ENCODE measurements around the gene KNDC1. TPM values are rescaled to one million over a fixed set of nuclear protein-coding genes. Genes with fewer than 3 reads are reported as not detected.

The KNDC1 gene
- total and polyA plus RNA-seq, 8 donors, result 0.05 to 1.7 (median 0.58) TPM; not detected in 1

DNA sequence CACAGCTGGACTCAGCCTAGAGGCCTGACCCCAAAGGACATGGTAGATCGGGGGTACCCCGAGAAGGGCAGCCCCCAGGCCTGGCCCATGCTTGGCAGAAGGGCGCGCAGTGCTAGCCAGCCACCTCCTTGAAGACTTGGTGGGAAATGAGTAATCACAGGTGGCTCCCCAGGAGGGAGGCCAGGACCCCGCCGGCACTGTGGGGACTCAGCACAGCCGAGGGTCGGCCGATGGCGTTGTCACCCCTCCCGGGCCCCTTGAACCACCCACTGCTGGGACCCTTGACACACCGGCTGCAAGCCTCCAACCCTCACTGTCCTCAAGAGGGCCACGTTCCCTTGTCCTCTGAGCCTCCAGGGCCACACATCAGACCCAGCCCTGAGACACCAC is 44.6 kb upstream of the KNDC1 start:
- Histone ChIP-seq H3K36me3 (no peaks in the 10 kb centered on the region), H3K4me3 (no peak overlapping the region), H3K27me3 (peaks cover 0 to 33% (median 3%) of the 10 kb centered on the region in 3 donors), H3K9me3 (peaks cover 0 to 18% (median 11%) of the 10 kb centered on the region in 4 donors), H3K4me1 (peaks cover 0 to 3% (median 3%) of the 10 kb centered on the region in 4 donors), H3K27ac (no peak overlapping the region)
- intact Hi-C loops (cut with DNase I; ENCODE audit: low total_unique reads), result no loop called here
- no peak for DNase-seq
- WGBS, 5 donors, result 69 to 81% (median 74%) methylated on average over 10 to 13 of the region's 13 CpGs
- TF ChIP-seq, protein P1, sequence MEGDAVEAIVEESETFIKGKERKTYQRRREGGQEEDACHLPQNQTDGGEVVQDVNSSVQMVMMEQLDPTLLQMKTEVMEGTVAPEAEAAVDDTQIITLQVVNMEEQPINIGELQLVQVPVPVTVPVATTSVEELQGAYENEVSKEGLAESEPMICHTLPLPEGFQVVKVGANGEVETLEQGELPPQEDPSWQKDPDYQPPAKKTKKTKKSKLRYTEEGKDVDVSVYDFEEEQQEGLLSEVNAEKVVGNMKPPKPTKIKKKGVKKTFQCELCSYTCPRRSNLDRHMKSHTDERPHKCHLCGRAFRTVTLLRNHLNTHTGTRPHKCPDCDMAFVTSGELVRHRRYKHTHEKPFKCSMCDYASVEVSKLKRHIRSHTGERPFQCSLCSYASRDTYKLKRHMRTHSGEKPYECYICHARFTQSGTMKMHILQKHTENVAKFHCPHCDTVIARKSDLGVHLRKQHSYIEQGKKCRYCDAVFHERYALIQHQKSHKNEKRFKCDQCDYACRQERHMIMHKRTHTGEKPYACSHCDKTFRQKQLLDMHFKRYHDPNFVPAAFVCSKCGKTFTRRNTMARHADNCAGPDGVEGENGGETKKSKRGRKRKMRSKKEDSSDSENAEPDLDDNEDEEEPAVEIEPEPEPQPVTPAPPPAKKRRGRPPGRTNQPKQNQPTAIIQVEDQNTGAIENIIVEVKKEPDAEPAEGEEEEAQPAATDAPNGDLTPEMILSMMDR (IDR thresholded peaks at IDR 0.05), result no peak
- TF ChIP-seq POLR2AphosphoS5 (IDR thresholded peaks at IDR 0.05) (no peak), POLR2A (IDR thresholded peaks at IDR 0.05) (no peak), EP300 (IDR thresholded peaks at IDR 0.05) (no peak)

DNA sequence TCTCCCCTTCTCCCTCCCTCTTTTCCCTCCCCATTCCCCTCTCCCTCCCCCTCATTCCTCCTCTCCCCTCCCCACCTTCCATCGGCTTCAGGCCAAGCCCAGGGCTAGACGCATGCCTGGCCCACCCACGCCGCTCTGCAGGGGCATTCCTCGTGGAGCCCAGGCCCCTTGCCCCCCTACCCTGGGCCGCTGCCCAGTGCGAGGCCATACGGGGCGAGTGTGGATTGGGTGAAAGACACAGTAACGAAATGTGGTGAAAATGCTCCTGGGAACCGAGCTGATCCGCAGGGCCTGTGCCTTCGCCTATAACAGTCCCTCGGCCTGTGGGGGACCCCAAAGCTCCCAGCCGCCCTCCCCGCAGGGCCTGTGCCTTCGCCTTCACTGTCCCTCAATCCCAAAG is 44.0 kb upstream of the KNDC1 start:
- DNase-seq, result no peak
- peaks cover 0 to 18% (median 11%) of the 10 kb centered on the region in 4 donors for H3K9me3 ChIP-seq
- TF ChIP-seq EP300 (IDR thresholded peaks at IDR 0.05), result no peak
- TF ChIP-seq POLR2A (IDR thresholded peaks at IDR 0.05), result no peak
- no peak for TF ChIP-seq POLR2AphosphoS5 (IDR thresholded peaks at IDR 0.05)
- TF ChIP-seq, protein P1 (IDR thresholded peaks at IDR 0.05), result no peak
- no peak overlapping the region for H3K4me3 ChIP-seq
- intact Hi-C loops (cut with DNase I; ENCODE audit: low total_unique reads), result no loop called here
- 55 to 65% (median 58%) methylated on average over 17 of the region's 17 CpGs for WGBS, 5 donors
- no peak overlapping the region for H3K27ac ChIP-seq
- H3K36me3 ChIP-seq, result no peaks in the 10 kb centered on the region
- peaks cover 0 to 29% (median 3%) of the 10 kb centered on the region in 3 donors for H3K27me3 ChIP-seq
- no peaks in the 10 kb centered on the region for H3K4me1 ChIP-seq

DNA sequence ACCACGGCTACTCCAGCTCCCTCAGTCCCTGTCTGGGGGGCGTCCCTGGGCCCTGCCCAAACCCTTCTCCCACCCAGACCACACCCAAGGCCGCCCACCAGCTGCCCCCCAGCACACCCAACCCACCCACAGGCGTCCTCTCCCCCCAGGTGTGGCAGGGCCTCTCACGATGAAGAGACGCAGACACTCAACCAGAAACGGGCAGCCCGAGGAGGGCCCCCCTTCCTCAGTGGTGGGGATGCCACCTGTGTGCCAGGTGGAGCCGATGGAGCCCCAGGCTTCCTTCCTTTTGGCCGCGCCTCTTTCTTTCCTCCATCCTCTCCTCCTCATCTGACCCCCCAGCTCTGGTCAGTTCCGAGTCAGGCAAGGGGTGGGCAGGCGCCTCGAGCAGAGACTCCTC is 43.6 kb upstream of the KNDC1 start:
- DNase-seq, result no peak
- Histone ChIP-seq H3K4me3 (no peak overlapping the region), H3K36me3 (no peaks in the 10 kb centered on the region), H3K27me3 (peaks cover 0 to 29% (median 3%) of the 10 kb centered on the region in 3 donors), H3K9me3 (peaks cover 0 to 18% (median 11%) of the 10 kb centered on the region in 4 donors), H3K4me1 (no peaks in the 10 kb centered on the region), H3K27ac (no peak overlapping the region)
- no peak for TF ChIP-seq EP300 (IDR thresholded peaks at IDR 0.05)
- TF ChIP-seq POLR2AphosphoS5 (IDR thresholded peaks at IDR 0.05), result no peak
- TF ChIP-seq, protein P1 (IDR thresholded peaks at IDR 0.05), result no peak
- TF ChIP-seq POLR2A (IDR thresholded peaks at IDR 0.05), result no peak
- intact Hi-C loops (cut with DNase I; ENCODE audit: low total_unique reads), result no loop called here
- WGBS, 5 donors, result 65 to 76% (median 68%) methylated on average over 12 to 14 of the region's 14 CpGs

DNA sequence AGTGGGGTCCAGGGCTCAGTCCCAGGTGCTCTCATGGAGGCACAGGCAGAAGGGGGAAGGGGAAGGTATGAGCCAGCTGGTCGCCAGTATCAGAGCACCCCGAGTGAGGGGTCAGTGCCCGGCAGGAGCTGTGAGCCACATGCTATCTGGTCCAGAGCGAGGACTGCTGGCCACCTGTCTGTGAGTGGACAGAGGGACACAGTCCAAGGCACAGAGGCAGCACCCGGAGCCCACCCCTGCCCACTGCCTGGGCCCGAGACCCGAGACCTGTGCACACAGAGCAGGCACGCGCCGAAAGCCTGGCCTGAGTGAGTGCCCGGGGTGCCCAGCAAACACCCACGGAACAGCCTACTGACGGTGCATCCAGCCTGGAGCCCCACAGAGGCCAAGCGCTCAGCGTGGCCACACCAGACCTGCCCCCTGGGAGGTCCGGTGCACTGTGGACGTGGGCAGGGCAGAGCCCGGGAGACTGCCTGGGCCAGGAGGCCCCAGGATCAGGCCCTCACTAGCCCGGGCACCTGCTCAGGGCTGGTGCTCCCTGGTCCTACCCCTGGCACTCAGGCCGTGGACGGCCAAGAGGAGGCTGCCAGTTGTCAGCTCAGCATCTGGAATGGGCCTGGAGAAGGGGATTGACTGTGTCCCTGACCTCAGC is 42.9 kb upstream of the KNDC1 start:
- intact Hi-C loops (cut with DNase I; ENCODE audit: low total_unique reads), result no loop called here
- H3K36me3 ChIP-seq, result no peaks in the 10 kb centered on the region
- H3K4me3 ChIP-seq, result no peak overlapping the region
- H3K27ac ChIP-seq, result no peak overlapping the region
- peaks cover 0 to 29% (median 3%) of the 10 kb centered on the region in 3 donors for H3K27me3 ChIP-seq
- WGBS, 5 donors, result 87 to 96% (median 89%) methylated on average over 9 to 21 of the region's 21 CpGs; no CpG with 5 or more reads in 1 of the 5 donors
- no peaks in the 10 kb centered on the region for H3K4me1 ChIP-seq
- H3K9me3 ChIP-seq, result peaks cover 0 to 18% (median 11%) of the 10 kb centered on the region in 4 donors
- no peak for DNase-seq
- TF ChIP-seq POLR2A (IDR thresholded peaks at IDR 0.05) (no peak), POLR2AphosphoS5 (IDR thresholded peaks at IDR 0.05) (no peak), EP300 (IDR thresholded peaks at IDR 0.05) (no peak)
- TF ChIP-seq, protein P1 (IDR thresholded peaks at IDR 0.05), result no peak
